ENCODE results near the gene DNAH12.
"Not testable (repeated sequence)": the region's sequence is repeated elsewhere in the genome, so short reads cannot be mapped to it uniquely, and the experiment has no call there.

DNA sequence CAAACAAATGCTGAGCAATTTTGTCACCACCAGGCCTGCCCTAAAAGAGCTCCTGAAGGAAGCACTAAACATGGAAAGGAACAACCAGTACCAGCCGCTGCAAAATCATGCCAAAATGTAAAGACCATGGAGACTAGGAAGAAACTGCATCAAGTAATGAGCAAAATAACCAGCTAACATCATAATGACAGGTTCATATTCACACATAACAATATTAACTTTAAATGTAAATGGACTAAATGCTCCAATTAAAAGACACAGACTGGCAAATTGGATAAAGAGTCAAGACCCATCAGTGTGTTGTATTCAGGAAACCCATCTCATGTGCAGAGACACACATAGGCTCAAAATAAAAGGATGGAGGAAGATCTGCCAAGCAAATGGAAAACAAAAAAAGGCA is 217.6 kb downstream of the DNAH12 start:
- TF ChIP-seq, protein P1, sequence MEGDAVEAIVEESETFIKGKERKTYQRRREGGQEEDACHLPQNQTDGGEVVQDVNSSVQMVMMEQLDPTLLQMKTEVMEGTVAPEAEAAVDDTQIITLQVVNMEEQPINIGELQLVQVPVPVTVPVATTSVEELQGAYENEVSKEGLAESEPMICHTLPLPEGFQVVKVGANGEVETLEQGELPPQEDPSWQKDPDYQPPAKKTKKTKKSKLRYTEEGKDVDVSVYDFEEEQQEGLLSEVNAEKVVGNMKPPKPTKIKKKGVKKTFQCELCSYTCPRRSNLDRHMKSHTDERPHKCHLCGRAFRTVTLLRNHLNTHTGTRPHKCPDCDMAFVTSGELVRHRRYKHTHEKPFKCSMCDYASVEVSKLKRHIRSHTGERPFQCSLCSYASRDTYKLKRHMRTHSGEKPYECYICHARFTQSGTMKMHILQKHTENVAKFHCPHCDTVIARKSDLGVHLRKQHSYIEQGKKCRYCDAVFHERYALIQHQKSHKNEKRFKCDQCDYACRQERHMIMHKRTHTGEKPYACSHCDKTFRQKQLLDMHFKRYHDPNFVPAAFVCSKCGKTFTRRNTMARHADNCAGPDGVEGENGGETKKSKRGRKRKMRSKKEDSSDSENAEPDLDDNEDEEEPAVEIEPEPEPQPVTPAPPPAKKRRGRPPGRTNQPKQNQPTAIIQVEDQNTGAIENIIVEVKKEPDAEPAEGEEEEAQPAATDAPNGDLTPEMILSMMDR (conservative IDR thresholded peaks at IDR 0.05; ENCODE audit: low read depth, low read length), result not testable (repeated sequence)
- TF ChIP-seq POLR2A (IDR thresholded peaks at IDR 0.05; ENCODE audit: low read depth, low read length); MAFK (IDR thresholded peaks at IDR 0.05; ENCODE audit: low read depth, low read length); CHD1 (IDR thresholded peaks at IDR 0.05; ENCODE audit: low read depth, low read length); FOS (IDR thresholded peaks at IDR 0.05; ENCODE audit: low read depth, low read length); CEBPB (IDR thresholded peaks at IDR 0.05; ENCODE audit: low read depth, low read length); NFE2L2 (IDR thresholded peaks at IDR 0.05; ENCODE audit: low read depth, low read length); RAD21 (IDR thresholded peaks at IDR 0.05; ENCODE audit: low read length); MAZ (IDR thresholded peaks at IDR 0.05; ENCODE audit: borderline replicate concordance, low read depth, low read length): not testable (repeated sequence)

Measured in IMR-90 (cell line).